CD4-positive, alpha-beta T cell treated with Interleukin-4 for 1 hour (primary cell): ENCODE results near the gene RGS8.
"Not testable (repeated sequence)": the region's sequence is repeated elsewhere in the genome, so short reads cannot be mapped to it uniquely, and the experiment has no call there.

Source experiments
- DNase-seq, 2 donors: peaks; one replicate each; pipeline ENCODE4 v3.0.0-alpha.2; 2020 to 2022

Gene RGS8

GRCh38 chr1:182700351-182700709, 15.9 kb upstream of the RGS8 start:
- no peak for DNase-seq

GRCh38 chr1:182699393-182700350, 15.3 kb upstream of the RGS8 start:
- no peak for DNase-seq

GRCh38 chr1:182698971-182699370, 14.6 kb upstream of the RGS8 start:
- DNase-seq = no peak

- DNase-seq = not testable (repeated sequence)
These were observed 8.8 kb upstream of the RGS8 start for GRCh38 chr1:182693139-182693538.

GRCh38 chr1:182690886-182691443, 6.6 kb upstream of the RGS8 start:
- no peak for DNase-seq

- DNase-seq = no peak
These were observed 4.2 kb upstream of the RGS8 start for GRCh38 chr1:182688436-182689205.

- DNase-seq = no peak
These were observed 3.0 kb upstream of the RGS8 start for GRCh38 chr1:182687361-182687760.

- no peak for DNase-seq
These were observed 2.1 kb upstream of the RGS8 start for GRCh38 chr1:182686446-182686845.

- DNase-seq = no peak
These were observed 828 bp upstream of the RGS8 start for GRCh38 chr1:182685215-182685614.

GRCh38 chr1:182682898-182683501, 1.4 kb downstream of the RGS8 start:
- no peak for DNase-seq

- no peak for DNase-seq
These were observed 2.0 kb downstream of the RGS8 start for GRCh38 chr1:182682406-182682805.

GRCh38 chr1:182681568-182681912, 2.8 kb downstream of the RGS8 start:
- no peak for DNase-seq

- DNase-seq = no peak
These were observed 3.4 kb downstream of the RGS8 start for GRCh38 chr1:182680901-182681567.

GRCh38 chr1:182680408-182680807, 4.0 kb downstream of the RGS8 start:
- DNase-seq = no peak

GRCh38 chr1:182679684-182680083, 4.7 kb downstream of the RGS8 start:
- DNase-seq = no peak

GRCh38 chr1:182677397-182678098, 6.8 kb downstream of the RGS8 start:
- no peak for DNase-seq

- DNase-seq = no peak
These were observed 8.1 kb downstream of the RGS8 start for GRCh38 chr1:182676274-182676673.

- no peak for DNase-seq
These were observed 9.8 kb downstream of the RGS8 start for GRCh38 chr1:182674346-182675246.

- no peak for DNase-seq
These were observed 11.9 kb downstream of the RGS8 start for GRCh38 chr1:182672487-182672836.

GRCh38 chr1:182671750-182672486, 12.5 kb downstream of the RGS8 start:
- DNase-seq = no peak
